ENCODE measurements around the gene ZDHHC6. TPM values are rescaled to one million over a fixed set of nuclear protein-coding genes. Genes with fewer than 3 reads are reported as not detected.
"Not testable (repeated sequence)": the region's sequence is repeated elsewhere in the genome, so short reads cannot be mapped to it uniquely, and the experiment has no call there.

The ZDHHC6 gene
- total RNA-seq, 1 donor from 2014 or later, result 21.2 TPM

DNA sequence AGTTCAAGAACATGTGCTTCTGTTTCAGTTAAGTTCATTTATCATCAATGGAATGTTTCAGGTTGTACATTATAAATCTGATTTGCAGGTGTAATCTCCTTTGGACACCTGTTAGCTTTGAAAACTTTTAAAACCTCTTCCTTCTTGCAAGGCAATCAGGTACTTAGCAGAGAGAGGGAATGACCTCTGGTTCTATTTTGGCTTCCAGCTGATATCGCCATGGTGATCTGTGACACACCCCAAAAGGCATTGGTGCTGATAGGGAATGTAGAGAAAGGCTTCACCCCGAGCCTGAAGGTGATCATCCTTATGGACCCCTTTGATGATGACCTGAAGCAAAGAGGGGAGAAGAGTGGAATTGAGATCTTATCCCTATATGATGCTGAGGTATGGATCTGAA, 37.4 kb downstream of the ZDHHC6 start:
- Histone ChIP-seq H3K27me3 (ENCODE audit: low read depth) (no peaks in the 10 kb centered on the region), H3K4me1 (no peaks in the 10 kb centered on the region), H3K4me3 (no peak overlapping the region), H3K36me3 (peaks cover 8% of the 10 kb centered on the region), H3K9me3 (replicated peaks) (no peaks in the 10 kb centered on the region), H3K27ac (replicated peaks) (no peak overlapping the region)
- DNase-seq, result no peak
- intact Hi-C loops (cut with micrococcal nuclease), result no loop called here
- TF ChIP-seq CTCF (IDR thresholded peaks at IDR 0.05; ENCODE audit: borderline replicate concordance), result no peak

DNA sequence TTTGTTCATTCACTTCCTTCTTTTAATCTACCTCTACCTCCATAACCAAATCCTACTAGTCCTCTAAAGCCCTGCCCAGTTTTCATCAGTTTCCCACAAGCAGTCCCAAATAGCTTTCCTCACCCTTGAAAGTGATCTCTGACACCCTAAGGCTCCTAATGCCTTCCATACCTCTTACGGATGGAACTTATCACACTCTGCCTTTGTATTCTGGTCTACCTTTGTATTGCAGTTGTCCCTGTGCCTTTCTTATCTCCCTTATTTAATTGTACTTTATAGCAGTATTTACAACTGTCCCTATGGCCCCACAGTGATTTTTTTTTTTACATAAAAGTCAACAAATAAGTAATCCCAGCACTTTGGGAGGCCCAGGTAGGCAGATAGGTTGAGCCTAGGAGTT, 39.0 kb downstream of the ZDHHC6 start:
- DNase-seq, result no peak
- Histone ChIP-seq H3K36me3 (peaks cover 8% of the 10 kb centered on the region), H3K4me1 (no peaks in the 10 kb centered on the region), H3K27ac (replicated peaks) (no peak overlapping the region), H3K9me3 (replicated peaks) (no peaks in the 10 kb centered on the region), H3K27me3 (ENCODE audit: low read depth) (no peaks in the 10 kb centered on the region), H3K4me3 (no peak overlapping the region)
- intact Hi-C loops (cut with micrococcal nuclease), result no loop called here
- TF ChIP-seq CTCF (IDR thresholded peaks at IDR 0.05; ENCODE audit: borderline replicate concordance), result no peak

DNA sequence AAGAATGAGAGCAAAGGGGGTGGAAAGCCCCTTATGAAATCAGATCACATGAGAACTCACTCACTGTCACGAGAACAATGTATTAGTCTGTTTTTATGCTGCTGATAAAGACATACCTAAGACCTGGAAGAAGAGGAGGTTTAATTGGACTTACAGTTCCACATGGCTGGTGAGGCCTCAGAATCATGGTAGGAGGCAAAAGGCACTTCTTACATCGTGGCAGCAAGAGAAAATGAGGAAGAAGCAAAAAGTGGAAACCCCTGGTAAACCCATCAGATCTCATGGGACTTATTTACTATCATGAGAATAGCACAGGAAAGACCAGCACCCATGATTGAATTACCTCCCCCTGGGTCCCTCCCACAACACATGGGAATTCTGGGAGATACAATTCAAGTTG, 39.9 kb downstream of the ZDHHC6 start:
- H3K9me3 ChIP-seq (replicated peaks); H3K27ac ChIP-seq (replicated peaks); H3K36me3 ChIP-seq; H3K4me1 ChIP-seq; H3K27me3 ChIP-seq (ENCODE audit: low read depth); H3K4me3 ChIP-seq; intact Hi-C loops (cut with micrococcal nuclease); DNase-seq: not testable (repeated sequence)

- Histone ChIP-seq H3K4me3 (no peak overlapping the region), H3K27me3 (ENCODE audit: low read depth) (no peaks in the 10 kb centered on the region), H3K4me1 (no peaks in the 10 kb centered on the region), H3K27ac (replicated peaks) (no peak overlapping the region), H3K36me3 (peaks cover 8% of the 10 kb centered on the region), H3K9me3 (replicated peaks) (no peaks in the 10 kb centered on the region)
- intact Hi-C loops (cut with micrococcal nuclease), result no loop called here
- TF ChIP-seq CTCF (IDR thresholded peaks at IDR 0.05; ENCODE audit: borderline replicate concordance), result no peak
- DNase-seq, result no peak
These were observed 42.1 kb downstream of the ZDHHC6 start for GRCh38 chr10:112404617-112405016.

GRCh38 chr10:112402917-112403316, 43.8 kb downstream of the ZDHHC6 start:
- Histone ChIP-seq H3K27me3 (ENCODE audit: low read depth) (no peaks in the 10 kb centered on the region), H3K4me1 (no peaks in the 10 kb centered on the region), H3K9me3 (replicated peaks) (no peaks in the 10 kb centered on the region), H3K27ac (replicated peaks) (no peak overlapping the region), H3K36me3 (peaks cover 16% of the 10 kb centered on the region), H3K4me3 (no peak overlapping the region)
- no peak for TF ChIP-seq CTCF (IDR thresholded peaks at IDR 0.05; ENCODE audit: borderline replicate concordance)
- DNase-seq, result no peak
- intact Hi-C loops (cut with micrococcal nuclease), result no loop called here

- no peak for TF ChIP-seq CTCF (IDR thresholded peaks at IDR 0.05; ENCODE audit: borderline replicate concordance)
- Histone ChIP-seq H3K27ac (replicated peaks) (no peak overlapping the region), H3K9me3 (replicated peaks) (no peaks in the 10 kb centered on the region), H3K27me3 (ENCODE audit: low read depth) (no peaks in the 10 kb centered on the region), H3K4me1 (peaks cover 7% of the 10 kb centered on the region), H3K4me3 (no peak overlapping the region), H3K36me3 (peaks cover 8% of the 10 kb centered on the region)
- intact Hi-C loops (cut with micrococcal nuclease), result no loop called here
- no peak for DNase-seq
These were observed 49.1 kb downstream of the ZDHHC6 start for GRCh38 chr10:112397592-112397991.

Measured in left ventricle myocardium inferior (tissue), 1 donor.